T-helper 17 cell (primary cell): ENCODE results near the gene SPECC1L. TPM values are rescaled to one million over a fixed set of nuclear protein-coding genes. Genes with fewer than 3 reads are reported as not detected.

ENCODE experiments used
- ATAC-seq: fragments of 150-1000 bp; cut with Tn5 transposase; 2 replicates; pipeline ENCODE4 v1.10.0; 2021; ENCODE audit warnings: mild to moderate bottlenecking, moderate library complexity
- DNase-seq, 3 donors: peaks; one replicate each; pipeline versions ENCODE4 v3.0.0 to v3.0.0-alpha.2; 2020 to 2021
- H3K9me3 ChIP-seq: one replicate; pipeline ENCODE4 v1.7.0; 2013; ENCODE audit warnings: low read length, mild to moderate bottlenecking; ENCODE audit not compliant: control insufficient read depth, poor library complexity, severe bottlenecking
- H3K27ac Mint-ChIP-seq: one replicate; pipeline ENCODE4 v1.8.0; 2022; ENCODE audit warnings: mild to moderate bottlenecking, moderate library complexity, mixed read lengths
- H3K27me3 Mint-ChIP-seq: one replicate; pipeline ENCODE4 v1.8.0; 2022; ENCODE audit warnings: mixed read lengths
- H3K36me3 Mint-ChIP-seq: one replicate; pipeline ENCODE4 v1.8.0; 2022; ENCODE audit warnings: low read depth, mixed read lengths
- H3K4me1 Mint-ChIP-seq: one replicate; pipeline ENCODE4 v1.8.0; 2022; ENCODE audit warnings: mild to moderate bottlenecking, mixed read lengths
- H3K4me3 Mint-ChIP-seq: one replicate; pipeline ENCODE4 v1.8.0; 2022; ENCODE audit warnings: mild to moderate bottlenecking, moderate library complexity, mixed read lengths
- total RNA-seq, 4 donors: library from RNA in 2 of 4; stranded (reverse) in 2 of 4; gene quantifications; one replicate each; pipeline ENCODE4 v1.2.3 and lab custom pipeline; 2022 to 2026

The SPECC1L gene
- total RNA-seq, 2 donors from 2014 or later, result 34.9 to 35.2 TPM

DNA sequence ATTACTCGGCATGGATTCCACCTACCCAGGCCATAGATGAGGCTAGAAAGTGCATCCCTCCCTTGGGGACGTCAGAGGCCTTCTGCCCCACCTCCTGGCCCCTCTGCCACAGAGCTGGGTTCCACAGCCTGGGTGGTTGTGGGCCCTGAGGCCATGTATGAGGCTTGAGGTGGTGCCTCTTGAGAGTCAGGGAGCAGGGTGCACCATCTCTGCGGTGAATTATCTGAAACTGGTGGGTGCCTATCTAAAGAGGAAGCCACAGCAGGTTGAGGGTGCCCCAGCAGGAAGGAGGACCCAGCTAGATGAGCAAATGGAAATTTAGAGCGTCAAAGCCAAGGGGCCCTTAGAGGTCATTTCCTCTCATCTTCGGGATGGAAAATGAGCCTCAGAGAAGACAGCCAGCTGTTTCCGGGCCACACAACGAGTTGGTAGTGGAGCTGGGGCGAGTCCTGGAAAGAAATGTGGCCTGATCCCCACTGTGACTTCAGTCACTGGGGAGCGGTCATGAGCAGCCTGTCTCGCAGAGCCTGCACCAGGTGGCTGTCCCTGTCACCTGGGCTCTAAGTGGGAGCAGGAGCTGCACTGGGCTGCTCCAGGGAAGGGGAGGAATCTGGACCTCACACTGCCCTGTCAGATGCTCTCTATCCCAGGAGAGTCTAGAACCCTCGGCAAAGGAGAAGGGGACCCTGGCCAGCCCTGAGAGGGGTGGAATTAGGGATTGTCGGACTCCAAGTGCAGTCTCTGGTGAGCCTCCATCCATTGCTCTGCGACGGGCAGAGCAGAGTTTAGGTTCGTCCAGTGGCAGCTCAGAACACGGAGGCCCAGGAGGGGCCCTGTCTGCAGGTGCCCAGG, 164.1 kb downstream of the SPECC1L start:
- Mint-ChIP-seq H3K27ac (peak overlapping the region; percentile 97), H3K36me3 (no peaks in the 10 kb centered on the region), H3K4me3 (peak overlapping the region; percentile 93), H3K27me3 (no peaks in the 10 kb centered on the region), H3K4me1 (peaks cover 49% of the 10 kb centered on the region)
- peak; percentile 36 to 67 (median 38) for DNase-seq
- peak; percentile 92 for ATAC-seq
- no peaks in the 10 kb centered on the region for H3K9me3 ChIP-seq

DNA sequence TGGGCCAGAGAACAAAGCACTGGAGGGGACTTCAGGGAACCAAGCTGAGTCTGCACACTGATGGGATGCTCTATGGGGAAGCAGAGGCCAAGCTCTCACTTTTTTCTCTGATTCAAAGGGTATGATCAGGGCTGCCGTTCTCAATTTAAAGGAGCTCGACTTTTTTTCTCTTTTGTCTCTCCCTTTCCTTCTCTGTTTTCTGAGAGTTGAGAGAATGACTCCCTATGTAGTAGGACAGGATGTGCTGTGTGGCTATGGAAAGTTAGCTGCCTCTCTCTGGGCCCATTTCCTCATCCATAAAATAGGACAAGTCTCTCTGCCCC, 164.7 kb downstream of the SPECC1L start:
- Mint-ChIP-seq H3K36me3 (no peaks in the 10 kb centered on the region), H3K4me1 (peaks cover 44% of the 10 kb centered on the region), H3K27me3 (no peaks in the 10 kb centered on the region), H3K27ac (peak overlapping the region; percentile 97), H3K4me3 (peak overlapping the region; percentile 33)
- ATAC-seq, result no peak
- H3K9me3 ChIP-seq, result no peaks in the 10 kb centered on the region
- no peak for DNase-seq

DNA sequence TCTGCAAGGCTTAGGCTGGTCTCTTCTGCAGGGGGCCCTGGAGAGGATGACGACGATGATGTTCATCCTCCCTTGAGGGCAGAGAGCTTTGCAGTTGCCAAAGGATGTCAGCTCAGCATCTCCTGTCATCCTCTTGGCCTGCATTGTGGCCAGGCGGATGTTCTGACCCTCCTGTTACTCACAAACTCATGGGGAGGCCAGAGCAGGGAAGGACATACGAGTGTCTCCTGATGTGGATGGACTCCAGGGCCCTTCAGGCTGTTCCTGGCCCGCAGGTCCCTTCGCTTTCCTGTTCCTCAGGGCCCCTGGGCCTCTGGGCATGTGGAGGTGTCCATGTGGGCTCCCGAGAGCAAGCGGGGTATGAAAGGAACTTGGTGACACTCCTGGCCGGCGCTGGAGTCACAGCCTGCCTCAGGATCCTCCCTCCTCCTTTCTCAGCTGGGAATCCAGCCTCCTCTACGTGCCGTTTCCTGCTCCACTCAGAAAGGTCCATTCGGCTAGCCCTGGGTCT, 165.3 kb downstream of the SPECC1L start:
- Mint-ChIP-seq H3K4me3 (peak overlapping the region; percentile 33), H3K27ac (peak overlapping the region; percentile 84), H3K36me3 (peaks cover 5% of the 10 kb centered on the region), H3K27me3 (no peaks in the 10 kb centered on the region), H3K4me1 (peaks cover 44% of the 10 kb centered on the region)
- DNase-seq (no peak), ATAC-seq (no peak)
- no peaks in the 10 kb centered on the region for H3K9me3 ChIP-seq

DNA sequence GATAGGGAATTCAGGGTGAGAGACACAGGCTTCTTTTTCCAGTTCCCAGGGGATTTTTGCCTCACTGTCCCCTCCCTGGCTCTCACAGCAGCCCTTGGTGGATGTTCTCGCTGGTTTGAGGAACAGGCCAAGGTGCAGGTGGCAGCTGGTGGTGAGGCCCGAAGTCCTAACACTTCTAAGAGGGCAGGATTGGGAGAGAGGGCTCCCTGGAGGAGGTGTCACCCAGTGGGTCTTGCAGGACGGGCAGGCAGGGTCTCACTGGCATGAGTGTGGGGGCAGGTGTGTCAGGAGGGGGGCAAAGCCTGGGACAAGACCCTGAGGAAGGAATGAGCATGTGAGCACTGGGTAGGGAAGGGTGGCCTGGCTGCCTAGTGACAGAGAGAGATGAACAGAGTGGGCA, 165.9 kb downstream of the SPECC1L start:
- no peaks in the 10 kb centered on the region for H3K9me3 ChIP-seq
- peaks cover 40% of the 10 kb centered on the region for H3K4me1 Mint-ChIP-seq
- no peak for DNase-seq
- no peak overlapping the region for H3K4me3 Mint-ChIP-seq
- H3K27ac Mint-ChIP-seq, result peak overlapping the region; percentile 84
- ATAC-seq, result no peak
- no peaks in the 10 kb centered on the region for H3K27me3 Mint-ChIP-seq
- H3K36me3 Mint-ChIP-seq, result peaks cover 6% of the 10 kb centered on the region

DNA sequence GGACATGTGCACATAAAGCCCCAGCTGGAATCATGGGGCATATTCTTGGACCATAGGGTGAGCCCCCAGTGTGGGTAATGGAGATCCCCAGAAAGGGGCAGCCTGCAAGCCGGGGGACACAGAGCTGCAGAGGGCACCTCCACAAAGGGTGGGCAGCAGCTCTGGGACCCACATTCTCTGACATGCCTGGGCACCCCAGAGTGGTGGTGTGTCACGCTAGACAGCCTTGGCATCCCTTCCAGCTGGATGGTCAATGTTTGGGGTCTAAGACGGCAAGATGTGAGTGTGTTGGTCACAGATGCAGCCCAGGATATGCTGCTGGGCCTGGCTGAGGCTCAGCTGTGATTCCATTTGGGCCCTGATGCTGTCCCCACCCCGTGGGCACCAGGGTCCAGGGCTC, 166.5 kb downstream of the SPECC1L start:
- Mint-ChIP-seq H3K36me3 (peaks cover 6% of the 10 kb centered on the region), H3K4me3 (no peak overlapping the region), H3K4me1 (peaks cover 36% of the 10 kb centered on the region), H3K27ac (peak overlapping the region; percentile 84), H3K27me3 (no peaks in the 10 kb centered on the region)
- no peaks in the 10 kb centered on the region for H3K9me3 ChIP-seq
- ATAC-seq (no peak), DNase-seq (no peak)

DNA sequence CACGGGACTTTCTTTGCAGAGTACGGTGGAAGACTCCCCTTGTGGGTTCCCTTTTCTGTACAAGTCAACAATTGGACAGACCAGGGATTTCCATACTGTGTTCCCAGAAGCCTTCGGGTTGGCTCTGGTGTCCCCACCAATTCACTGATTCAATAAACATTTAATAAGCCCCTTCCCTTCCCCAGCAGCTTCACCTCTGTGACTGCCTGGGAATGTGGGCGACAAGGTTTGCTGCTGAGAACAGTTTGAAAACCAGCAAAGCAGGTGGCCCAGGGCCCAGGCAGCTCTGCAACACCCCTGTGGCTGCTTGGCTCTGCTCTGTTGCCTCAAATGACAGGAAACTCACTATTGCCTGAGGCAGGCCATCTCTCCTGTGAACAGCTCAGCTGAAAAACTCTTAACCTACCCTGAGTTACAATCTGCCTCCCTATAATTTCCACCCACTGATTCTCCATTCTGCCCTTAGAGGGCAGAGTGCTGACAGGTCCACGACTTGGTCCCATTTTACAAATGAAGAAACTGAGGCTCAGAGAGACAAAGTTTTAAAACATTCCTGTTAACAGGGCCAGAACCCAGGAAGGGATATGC, 167.2 kb downstream of the SPECC1L start:
- DNase-seq (no peak), ATAC-seq (no peak)
- H3K36me3 Mint-ChIP-seq, result peaks cover 6% of the 10 kb centered on the region
- peaks cover 32% of the 10 kb centered on the region for H3K4me1 Mint-ChIP-seq
- no peaks in the 10 kb centered on the region for H3K27me3 Mint-ChIP-seq
- no peak overlapping the region for H3K4me3 Mint-ChIP-seq
- no peaks in the 10 kb centered on the region for H3K9me3 ChIP-seq
- H3K27ac Mint-ChIP-seq, result peak overlapping the region; percentile 84

DNA sequence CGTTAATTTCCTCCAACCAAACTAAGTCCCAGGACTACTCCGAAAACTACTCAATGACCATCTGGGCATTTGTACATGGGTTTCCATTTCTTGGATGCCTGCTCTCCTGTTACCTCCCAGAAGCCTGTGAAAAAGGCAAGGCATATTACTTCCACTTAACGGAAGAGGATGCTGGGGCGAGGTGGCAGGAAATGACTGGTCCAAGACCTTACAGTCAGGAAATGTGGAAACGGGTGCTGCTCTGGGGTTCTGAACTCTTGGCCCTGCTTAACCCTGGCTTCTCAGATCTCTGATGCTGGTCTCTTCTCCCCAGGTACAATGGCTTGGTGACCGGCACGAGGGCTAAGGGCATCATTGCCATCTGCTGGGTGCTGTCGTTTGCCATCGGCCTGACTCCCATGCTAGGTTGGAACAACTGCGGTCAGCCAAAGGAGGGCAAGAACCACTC, 169.7 kb downstream of the SPECC1L start:
- no peak for ATAC-seq
- Mint-ChIP-seq H3K27me3 (no peaks in the 10 kb centered on the region), H3K36me3 (peaks cover 8% of the 10 kb centered on the region), H3K27ac (peak overlapping the region; percentile 34), H3K4me3 (no peak overlapping the region), H3K4me1 (peaks cover 19% of the 10 kb centered on the region)
- DNase-seq, result no peak
- H3K9me3 ChIP-seq, result no peaks in the 10 kb centered on the region

DNA sequence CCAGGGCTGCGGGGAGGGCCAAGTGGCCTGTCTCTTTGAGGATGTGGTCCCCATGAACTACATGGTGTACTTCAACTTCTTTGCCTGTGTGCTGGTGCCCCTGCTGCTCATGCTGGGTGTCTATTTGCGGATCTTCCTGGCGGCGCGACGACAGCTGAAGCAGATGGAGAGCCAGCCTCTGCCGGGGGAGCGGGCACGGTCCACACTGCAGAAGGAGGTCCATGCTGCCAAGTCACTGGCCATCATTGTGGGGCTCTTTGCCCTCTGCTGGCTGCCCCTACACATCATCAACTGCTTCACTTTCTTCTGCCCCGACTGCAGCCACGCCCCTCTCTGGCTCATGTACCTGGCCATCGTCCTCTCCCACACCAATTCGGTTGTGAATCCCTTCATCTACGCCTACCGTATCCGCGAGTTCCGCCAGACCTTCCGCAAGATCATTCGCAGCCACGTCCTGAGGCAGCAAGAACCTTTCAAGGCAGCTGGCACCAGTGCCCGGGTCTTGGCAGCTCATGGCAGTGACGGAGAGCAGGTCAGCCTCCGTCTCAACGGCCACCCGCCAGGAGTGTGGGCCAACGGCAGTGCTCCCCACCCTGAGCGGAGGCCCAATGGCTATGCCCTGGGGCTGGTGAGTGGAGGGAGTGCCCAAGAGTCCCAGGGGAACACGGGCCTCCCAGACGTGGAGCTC, 170.2 kb downstream of the SPECC1L start:
- no peaks in the 10 kb centered on the region for H3K9me3 ChIP-seq
- Mint-ChIP-seq H3K4me3 (no peak overlapping the region), H3K36me3 (peaks cover 8% of the 10 kb centered on the region), H3K4me1 (peaks cover 17% of the 10 kb centered on the region), H3K27ac (peak overlapping the region; percentile 34), H3K27me3 (no peaks in the 10 kb centered on the region)
- DNase-seq (no peak), ATAC-seq (no peak)

DNA sequence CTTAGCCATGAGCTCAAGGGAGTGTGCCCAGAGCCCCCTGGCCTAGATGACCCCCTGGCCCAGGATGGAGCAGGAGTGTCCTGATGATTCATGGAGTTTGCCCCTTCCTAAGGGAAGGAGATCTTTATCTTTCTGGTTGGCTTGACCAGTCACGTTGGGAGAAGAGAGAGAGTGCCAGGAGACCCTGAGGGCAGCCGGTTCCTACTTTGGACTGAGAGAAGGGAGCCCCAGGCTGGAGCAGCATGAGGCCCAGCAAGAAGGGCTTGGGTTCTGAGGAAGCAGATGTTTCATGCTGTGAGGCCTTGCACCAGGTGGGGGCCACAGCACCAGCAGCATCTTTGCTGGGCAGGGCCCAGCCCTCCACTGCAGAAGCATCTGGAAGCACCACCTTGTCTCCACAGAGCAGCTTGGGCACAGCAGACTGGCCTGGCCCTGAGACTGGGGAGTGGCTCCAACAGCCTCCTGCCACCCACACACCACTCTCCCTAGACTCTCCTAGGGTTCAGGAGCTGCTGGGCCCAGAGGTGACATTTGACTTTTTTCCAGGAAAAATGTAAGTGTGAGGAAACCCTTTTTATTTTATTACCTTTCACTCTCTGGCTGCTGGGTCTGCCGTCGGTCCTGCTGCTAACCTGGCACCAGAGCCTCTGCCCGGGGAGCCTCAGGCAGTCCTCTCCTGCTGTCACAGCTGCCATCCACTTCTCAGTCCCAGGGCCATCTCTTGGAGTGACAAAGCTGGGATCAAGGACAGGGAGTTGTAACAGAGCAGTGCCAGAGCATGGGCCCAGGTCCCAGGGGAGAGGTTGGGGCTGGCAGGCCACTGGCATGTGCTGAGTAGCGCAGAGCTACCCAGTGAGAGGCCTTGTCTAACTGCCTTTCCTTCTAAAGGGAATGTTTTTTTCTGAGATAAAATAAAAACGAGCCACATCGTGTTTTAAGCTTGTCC, 171.0 kb downstream of the SPECC1L start:
- H3K27me3 Mint-ChIP-seq, result no peaks in the 10 kb centered on the region
- DNase-seq (no peak), ATAC-seq (no peak)
- H3K36me3 Mint-ChIP-seq, result peaks cover 8% of the 10 kb centered on the region
- peak overlapping the region; percentile 53 for H3K27ac Mint-ChIP-seq
- peaks cover 15% of the 10 kb centered on the region for H3K4me1 Mint-ChIP-seq
- H3K9me3 ChIP-seq, result no peaks in the 10 kb centered on the region
- no peak overlapping the region for H3K4me3 Mint-ChIP-seq

DNA sequence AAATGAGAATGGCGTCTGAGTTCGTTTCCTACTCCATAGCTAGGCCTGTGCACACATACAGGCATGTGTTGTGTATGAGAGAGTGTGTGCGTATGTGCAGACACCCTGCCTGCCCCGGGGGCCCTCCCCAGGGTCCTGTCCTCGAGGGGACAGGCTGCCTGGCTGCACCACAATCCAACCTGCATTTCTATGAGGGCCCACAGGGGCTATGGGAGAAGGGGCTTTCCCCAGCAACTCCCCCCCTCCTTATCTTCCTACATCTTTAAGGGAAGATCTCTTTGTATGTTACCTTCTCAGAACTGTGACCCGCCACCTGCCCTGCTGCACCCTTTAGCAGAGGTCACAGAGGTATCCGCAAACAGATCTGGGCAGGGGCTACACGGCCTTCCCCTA, 171.7 kb downstream of the SPECC1L start:
- DNase-seq (no peak), ATAC-seq (no peak)
- Mint-ChIP-seq H3K27ac (peak overlapping the region; percentile 53), H3K4me1 (peaks cover 13% of the 10 kb centered on the region), H3K36me3 (peaks cover 8% of the 10 kb centered on the region), H3K27me3 (no peaks in the 10 kb centered on the region), H3K4me3 (no peak overlapping the region)
- H3K9me3 ChIP-seq, result no peaks in the 10 kb centered on the region

DNA sequence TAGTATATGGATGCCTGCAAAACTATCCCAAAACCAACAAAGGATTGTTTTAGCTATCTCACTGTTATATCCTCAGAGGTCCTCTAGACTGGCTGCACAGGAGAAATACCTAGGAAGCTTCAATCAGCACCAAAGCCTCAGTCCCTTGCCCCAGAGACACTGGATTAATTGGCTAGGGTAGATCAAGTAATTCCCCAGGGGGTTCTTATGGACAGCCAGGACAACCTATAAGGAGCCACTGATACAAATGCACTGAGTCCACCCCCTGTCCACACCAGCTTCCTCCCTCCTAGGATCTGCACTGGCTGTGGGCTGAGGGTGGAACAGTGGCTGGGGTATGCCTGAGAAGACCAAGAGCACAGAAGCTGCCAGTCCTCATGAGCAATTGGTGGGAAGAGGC, 173.0 kb downstream of the SPECC1L start:
- Mint-ChIP-seq H3K4me1 (peaks cover 11% of the 10 kb centered on the region), H3K36me3 (peaks cover 8% of the 10 kb centered on the region), H3K4me3 (no peak overlapping the region), H3K27me3 (no peaks in the 10 kb centered on the region), H3K27ac (peak overlapping the region; percentile 69)
- no peak for ATAC-seq
- no peaks in the 10 kb centered on the region for H3K9me3 ChIP-seq
- DNase-seq, result no peak

DNA sequence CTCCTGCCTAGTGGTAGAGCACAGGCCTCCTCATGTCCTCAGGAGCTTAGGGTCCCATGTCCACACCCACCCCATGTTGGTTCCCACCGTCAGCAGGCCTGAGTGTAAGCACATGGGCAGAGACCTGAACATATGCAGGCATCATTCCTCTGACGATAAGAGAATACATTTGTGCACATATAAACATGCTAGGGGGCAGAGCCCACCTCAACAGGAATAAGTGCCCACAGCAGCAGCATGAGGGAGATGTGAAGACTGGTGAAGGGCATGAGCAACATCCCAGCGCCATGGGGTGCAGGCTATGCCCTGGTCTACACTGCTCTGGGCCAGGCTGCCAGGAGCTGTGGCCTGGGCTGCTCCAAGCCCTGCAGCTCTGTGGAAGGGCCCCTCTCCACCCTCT, 173.6 kb downstream of the SPECC1L start:
- Mint-ChIP-seq H3K27me3 (no peaks in the 10 kb centered on the region), H3K4me1 (peaks cover 11% of the 10 kb centered on the region), H3K4me3 (no peak overlapping the region), H3K27ac (no peak overlapping the region), H3K36me3 (peaks cover 8% of the 10 kb centered on the region)
- ATAC-seq (no peak), DNase-seq (no peak)
- H3K9me3 ChIP-seq, result no peaks in the 10 kb centered on the region
